NCI-H748 (cell line): ENCODE results near the gene KAZN.
"Not testable (repeated sequence)": the region's sequence is repeated elsewhere in the genome, so short reads cannot be mapped to it uniquely, and the experiment has no call there.

Experiments used
- DNase-seq: peaks from one replicate; lab custom pipeline; 2025; ENCODE audit not compliant: unreplicated experiment; lab: John Stamatoyannopoulos, UW

Gene KAZN

GRCh38 chr1:15117671-15118325 lies 519.3 kb downstream of the KAZN start:
- no peak for DNase-seq

- no peak for DNase-seq
Measured at GRCh38 chr1:15118579-15118978, 520.1 kb downstream of the KAZN start.

- DNase-seq, result no peak
Measured at GRCh38 chr1:15120251-15120945, 521.9 kb downstream of the KAZN start.

GRCh38 chr1:15122331-15122730 lies 523.8 kb downstream of the KAZN start:
- no peak for DNase-seq

- peak; percentile 45 for DNase-seq
Measured at GRCh38 chr1:15123270-15123669, 524.8 kb downstream of the KAZN start.

- no peak for DNase-seq
Measured at GRCh38 chr1:15123925-15124324, 525.4 kb downstream of the KAZN start.

- no peak for DNase-seq
Measured at GRCh38 chr1:15124362-15125100, 526.0 kb downstream of the KAZN start.

GRCh38 chr1:15125101-15125745 lies 526.7 kb downstream of the KAZN start:
- DNase-seq, result no peak

- DNase-seq, result no peak
Measured at GRCh38 chr1:15128077-15128476, 529.6 kb downstream of the KAZN start.

GRCh38 chr1:15128520-15129313 lies 530.2 kb downstream of the KAZN start:
- peak; percentile 69 for DNase-seq

GRCh38 chr1:15129944-15130343 lies 531.5 kb downstream of the KAZN start:
- no peak for DNase-seq

- no peak for DNase-seq
Measured at GRCh38 chr1:15130607-15131006, 532.1 kb downstream of the KAZN start.

- DNase-seq, result no peak
Measured at GRCh38 chr1:15132965-15133364, 534.5 kb downstream of the KAZN start.

- no peak for DNase-seq
Measured at GRCh38 chr1:15134285-15134684, 535.8 kb downstream of the KAZN start.

GRCh38 chr1:15135604-15136003 lies 537.1 kb downstream of the KAZN start:
- not testable (repeated sequence) for DNase-seq

- no peak for DNase-seq
Measured at GRCh38 chr1:15137809-15138208, 539.3 kb downstream of the KAZN start.

GRCh38 chr1:15139654-15140350 lies 541.3 kb downstream of the KAZN start:
- DNase-seq, result peak; percentile 16

GRCh38 chr1:15141935-15142539 lies 543.6 kb downstream of the KAZN start:
- no peak for DNase-seq

- DNase-seq, result no peak
Measured at GRCh38 chr1:15145327-15145726, 546.8 kb downstream of the KAZN start.
